Suppressor macrophage (primary cell): Measurements from ENCODE around the gene SLC9A1.
"Not testable (repeated sequence)": the region's sequence is repeated elsewhere in the genome, so short reads cannot be mapped to it uniquely, and the experiment has no call there.

Source experiments
- DNase-seq, 4 experiments: peaks; one replicate each; pipeline ENCODE4 v3.0.0-alpha.2; 2020 to 2022

The SLC9A1 gene

DNA sequence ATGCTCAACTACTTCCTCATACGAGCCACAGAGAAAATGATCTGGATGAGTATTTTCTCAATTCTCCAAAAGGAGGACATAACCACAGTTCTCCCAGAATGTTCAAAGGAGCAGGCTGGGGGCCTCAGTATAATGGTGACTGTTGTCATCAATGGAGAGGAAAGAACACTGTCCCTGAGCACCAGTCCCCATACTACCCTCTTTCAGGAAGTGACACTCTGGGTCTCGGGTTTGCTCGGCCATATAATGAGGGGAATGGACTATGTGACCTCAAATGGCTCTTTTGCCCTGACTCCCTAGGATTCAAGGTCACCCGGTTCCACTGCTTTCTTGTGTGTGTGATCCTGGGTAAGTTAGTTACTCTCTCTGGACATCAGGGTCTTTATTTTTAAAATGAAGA is 22.8 kb downstream of the SLC9A1 start:
- DNase-seq = peak; percentile 28 to 47 (median 46)

DNA sequence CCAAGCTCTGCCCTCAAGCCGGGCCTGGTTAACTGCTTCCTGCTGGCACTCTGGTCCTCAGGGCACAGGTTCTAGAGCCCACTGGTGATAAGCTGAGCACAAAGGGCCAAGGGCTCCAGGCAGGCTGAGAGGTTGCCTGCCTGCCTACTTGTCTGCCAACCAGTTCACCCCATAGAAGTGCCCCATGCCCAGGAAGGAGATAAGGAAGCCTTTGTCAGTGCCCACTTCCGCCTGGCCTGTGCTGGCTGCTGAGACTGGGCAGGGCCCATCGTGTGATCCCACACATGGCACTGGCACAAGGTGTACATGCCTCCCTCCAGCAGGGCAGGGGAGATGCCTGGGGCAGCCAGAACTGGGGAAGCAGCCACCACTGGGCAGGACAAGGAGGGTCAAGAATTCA is 24.1 kb downstream of the SLC9A1 start:
- no peak for DNase-seq

DNA sequence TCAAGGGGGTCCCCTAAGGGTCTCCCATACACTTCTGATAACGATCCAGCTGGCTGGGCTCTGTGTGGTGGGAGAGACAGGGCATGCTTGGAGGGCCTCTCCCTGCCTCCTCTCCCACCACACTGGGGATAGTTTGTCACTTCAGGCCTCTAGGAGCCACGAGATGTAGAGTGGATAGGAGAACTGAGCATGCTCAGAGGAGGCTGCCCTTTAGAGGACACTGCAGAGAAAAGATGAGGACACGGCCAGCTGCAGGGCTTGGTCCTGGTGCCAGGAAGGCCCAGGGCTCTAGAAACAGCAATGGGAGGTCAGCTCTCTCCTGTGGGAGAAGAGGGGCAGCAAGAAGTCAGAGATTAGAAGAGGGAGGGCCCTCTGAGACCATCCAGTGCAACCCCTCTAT is 25.7 kb downstream of the SLC9A1 start:
- DNase-seq = no peak

DNA sequence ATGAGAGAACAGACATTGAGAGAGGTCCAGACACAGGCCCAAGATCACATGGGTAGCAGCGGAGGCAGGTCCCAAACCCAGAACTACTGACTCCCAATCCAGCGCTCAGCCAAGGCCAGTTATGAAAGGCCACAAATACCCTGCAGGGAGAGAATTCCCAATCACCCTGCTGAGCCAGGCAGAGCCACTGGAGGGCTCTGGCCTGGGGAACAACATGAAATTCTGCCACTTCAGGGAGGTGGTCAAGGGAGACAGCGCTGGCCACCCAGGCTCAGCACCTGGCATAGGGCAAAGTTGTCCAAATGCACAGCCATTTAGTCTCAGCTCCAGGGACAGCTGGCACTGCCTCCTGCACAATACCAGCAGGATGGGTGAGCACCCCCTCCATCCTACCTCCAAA is 27.5 kb downstream of the SLC9A1 start:
- no peak for DNase-seq

DNA sequence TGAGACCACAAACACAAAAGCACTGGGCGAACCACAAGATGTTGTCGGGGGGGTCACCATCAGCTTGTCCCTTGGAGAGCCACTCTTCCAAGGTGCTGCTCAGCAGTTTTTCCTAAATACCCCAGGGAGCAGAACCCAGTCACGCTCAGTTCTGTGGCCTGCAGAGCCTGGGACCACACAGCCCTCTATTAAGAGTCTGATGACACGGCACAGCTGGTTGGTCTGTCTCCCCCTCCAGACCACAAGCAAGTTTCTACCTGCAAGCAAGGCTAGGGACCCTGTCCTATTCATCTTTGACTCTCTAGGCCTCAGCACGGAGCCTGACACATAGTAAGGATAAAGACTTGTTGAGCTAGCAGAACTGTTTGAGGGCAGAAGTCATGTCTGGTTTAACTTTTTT is 28.5 kb downstream of the SLC9A1 start:
- no peak for DNase-seq

DNA sequence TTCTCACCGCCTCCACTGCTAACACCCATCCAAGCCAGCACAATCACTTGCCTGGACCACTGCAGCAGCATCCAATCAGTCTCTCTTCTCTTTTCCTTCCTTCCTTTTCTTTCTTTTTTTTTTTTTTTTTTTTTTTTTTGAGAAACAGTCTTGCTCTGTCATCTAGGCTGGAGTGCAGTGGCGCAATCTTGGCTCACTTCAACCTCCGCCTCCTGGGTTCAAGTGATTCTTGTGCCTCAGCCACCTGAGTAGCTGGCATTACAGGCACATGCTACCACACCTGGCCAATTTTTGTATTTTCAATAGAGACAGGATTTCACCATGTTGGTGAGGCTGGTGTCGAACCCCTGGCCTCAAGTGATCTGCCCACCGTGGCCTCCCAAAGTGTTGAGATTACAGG is 29.8 kb downstream of the SLC9A1 start:
- DNase-seq = not testable (repeated sequence)

DNA sequence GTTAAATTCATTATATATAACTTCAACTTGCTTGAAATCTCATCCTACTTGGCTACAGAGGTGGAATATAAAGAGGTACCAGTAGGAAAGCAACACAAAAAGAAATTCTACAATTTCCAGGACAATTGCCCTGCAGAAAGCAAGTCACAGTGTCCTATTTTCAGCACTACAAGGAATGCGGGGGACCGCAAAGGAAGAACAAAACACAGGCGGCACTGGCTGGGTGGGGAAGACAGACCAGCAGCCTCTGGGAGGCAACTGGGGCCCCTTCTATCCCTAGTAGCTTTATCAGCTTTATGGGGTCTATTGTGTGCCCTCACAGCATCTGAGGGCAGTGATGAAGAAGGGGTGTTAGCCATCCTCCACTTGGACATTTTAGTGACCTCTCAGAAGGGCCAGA is 30.5 kb downstream of the SLC9A1 start:
- DNase-seq = no peak

DNA sequence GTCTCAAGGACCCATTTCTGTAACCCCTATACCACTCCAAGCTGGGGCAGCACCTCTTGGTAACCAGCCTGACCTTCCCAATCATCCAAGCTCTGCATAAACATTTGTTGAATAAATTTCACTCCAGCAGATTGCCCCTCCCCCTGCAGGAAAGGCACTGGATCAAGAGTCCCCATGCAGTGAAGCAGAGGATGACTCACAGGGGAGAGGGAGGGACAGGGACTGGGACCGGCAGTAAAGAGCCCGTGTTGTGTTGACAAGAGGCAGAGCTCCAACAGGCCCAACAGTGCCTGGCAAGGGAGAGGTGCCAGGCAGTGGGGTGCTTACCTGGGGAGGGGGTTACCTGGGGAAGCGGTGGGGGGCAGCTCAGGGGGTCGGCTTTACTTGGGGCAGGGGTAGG is 32.3 kb downstream of the SLC9A1 start:
- DNase-seq = peak; percentile 43 to 70 (median 64)

DNA sequence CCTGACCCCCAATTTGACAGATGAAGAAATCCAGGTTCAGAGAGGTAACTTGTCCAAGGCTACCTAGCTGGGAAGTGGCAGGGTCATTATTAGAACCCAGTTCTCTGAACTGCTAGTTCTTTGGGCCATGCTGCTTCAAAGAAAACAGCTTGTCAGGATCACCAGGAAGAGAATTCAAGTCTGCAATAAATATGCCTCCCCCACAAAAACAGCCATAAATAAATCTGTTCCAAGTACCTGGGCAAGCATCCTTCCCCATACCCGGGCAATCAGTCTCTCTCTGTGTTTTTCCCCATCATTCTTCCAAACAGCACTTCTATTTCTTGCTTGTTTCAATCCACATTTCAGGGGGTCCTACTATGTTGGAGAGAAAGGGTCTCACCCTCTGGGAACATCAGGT is 34.1 kb downstream of the SLC9A1 start:
- no peak for DNase-seq

DNA sequence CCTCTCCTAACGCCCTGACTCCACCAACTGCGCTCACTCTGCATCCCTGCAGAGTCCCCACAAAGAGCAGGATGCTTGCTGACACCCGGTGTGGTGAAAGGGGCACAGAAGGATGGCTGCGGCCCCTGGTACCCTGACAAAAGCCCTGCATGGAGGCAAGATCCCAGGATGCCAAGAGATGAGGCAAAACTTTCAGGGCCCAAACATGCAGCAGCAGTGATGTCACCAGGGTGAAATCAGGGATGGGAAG is 36.6 kb downstream of the SLC9A1 start:
- no peak for DNase-seq

DNA sequence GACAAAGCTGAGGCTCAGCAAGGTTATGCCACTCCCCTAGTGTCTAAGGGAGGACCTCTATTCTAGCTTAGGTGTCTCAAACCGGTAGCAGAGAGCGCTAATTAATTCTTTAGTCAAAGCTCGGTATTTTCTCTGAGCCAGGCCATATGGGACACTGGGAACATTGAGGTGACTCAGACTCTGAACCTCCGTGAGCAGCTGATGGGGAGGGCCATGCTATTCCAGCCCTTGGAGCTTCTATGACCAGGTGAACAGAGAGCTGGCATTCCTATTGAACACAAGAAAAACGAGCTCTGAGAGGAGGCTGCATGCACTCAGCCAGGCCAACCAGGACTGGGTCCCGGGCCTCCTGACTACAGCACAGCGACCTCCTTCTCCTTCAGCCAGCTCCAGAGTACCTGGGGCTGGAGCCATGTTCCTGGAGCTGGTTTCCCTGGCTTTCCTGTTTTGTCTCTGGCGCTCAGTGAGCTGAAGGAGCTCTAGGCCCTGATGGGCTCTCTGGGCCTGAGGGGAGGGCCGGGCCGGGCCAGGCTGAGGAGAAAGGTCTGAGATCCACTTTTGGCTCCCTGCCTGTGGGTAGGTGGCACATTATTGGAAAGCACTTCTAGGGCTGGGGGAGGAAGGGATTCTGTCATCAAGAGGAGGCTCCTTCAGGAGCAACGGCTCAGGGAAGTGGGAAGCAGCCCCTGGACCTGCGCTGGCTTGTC is 37.0 kb downstream of the SLC9A1 start:
- DNase-seq = no peak

DNA sequence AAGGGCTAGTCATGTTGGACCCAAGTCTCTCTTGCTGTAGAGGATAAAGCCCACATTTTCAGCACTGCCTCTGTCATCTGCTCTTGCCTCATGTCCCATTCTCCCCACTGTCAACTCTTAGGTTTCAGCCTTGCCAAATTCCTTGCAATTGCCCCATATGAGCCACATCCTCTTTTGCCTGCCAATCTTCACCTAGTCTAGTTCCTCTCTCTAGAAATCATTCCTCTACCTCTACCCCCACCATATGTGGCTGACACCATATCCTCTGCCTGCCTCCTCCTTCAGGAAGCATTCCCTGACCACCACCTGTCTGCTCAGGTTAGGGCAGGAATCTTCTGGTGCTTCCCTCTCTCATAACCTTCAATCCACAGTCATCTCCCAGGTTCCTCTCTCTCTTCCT is 38.2 kb downstream of the SLC9A1 start:
- peak; percentile 84 to 94 (median 90) for DNase-seq

DNA sequence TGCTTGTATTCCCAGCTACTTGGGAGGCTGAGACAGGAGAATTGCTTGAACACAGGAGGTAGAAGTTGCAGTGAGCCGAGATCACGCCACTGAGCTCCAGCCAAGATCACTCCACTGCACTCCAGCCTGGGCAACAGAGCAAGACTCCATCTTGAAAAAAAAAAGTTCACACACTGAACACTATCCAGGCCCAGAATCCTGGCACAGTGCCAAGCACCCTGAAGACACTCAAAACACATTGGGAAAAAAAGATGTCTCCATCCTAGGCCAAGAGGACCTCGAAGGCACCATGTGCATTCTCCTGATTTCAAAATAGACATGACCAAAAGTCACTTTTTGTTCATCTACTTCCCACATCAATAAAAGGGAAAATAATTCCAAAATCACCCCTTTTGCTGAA is 38.7 kb downstream of the SLC9A1 start:
- peak in 3 of 4 experiments; percentile 28 to 68 (median 63) for DNase-seq

DNA sequence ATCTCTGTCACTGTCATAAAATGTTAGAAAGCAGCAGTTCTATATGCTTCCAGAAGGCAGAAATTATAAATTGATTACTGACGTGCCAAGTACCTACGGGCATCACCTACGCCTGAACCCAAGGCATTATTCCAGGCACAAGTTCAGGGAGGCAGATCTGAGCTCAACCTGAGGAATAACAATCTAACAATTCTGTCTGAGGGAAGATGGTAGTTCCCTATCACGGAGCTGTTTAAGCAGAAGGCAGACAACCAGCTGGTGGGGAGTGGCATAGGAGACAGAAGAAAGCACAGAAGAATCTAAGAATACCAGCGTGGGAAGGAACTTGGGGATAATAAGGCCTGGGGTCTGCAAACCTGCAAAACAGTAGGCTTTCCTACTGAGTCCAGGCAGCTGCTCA is 40.4 kb downstream of the SLC9A1 start:
- DNase-seq = peak in 3 of 4 experiments; percentile 40 to 45 (median 44)

DNA sequence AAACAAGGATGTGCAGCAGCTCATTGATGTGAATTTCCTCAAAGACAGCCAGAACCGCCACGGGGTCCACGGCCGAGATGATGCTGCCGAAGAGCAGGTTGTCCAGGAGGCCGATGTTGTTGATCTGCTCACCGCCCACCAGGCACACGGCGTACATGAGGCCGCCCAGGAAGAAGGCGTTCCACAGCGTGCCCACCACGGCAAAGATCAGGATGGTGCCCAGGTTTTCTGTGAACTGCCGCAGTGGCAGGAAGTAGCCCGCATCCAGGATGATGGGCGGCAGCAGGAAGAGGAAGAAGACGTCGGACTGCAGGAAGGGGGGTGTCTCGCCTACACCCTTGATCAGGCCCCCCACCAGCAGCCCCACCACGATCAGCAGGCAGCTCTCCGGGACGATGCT is 41.1 kb downstream of the SLC9A1 start:
- no peak for DNase-seq

DNA sequence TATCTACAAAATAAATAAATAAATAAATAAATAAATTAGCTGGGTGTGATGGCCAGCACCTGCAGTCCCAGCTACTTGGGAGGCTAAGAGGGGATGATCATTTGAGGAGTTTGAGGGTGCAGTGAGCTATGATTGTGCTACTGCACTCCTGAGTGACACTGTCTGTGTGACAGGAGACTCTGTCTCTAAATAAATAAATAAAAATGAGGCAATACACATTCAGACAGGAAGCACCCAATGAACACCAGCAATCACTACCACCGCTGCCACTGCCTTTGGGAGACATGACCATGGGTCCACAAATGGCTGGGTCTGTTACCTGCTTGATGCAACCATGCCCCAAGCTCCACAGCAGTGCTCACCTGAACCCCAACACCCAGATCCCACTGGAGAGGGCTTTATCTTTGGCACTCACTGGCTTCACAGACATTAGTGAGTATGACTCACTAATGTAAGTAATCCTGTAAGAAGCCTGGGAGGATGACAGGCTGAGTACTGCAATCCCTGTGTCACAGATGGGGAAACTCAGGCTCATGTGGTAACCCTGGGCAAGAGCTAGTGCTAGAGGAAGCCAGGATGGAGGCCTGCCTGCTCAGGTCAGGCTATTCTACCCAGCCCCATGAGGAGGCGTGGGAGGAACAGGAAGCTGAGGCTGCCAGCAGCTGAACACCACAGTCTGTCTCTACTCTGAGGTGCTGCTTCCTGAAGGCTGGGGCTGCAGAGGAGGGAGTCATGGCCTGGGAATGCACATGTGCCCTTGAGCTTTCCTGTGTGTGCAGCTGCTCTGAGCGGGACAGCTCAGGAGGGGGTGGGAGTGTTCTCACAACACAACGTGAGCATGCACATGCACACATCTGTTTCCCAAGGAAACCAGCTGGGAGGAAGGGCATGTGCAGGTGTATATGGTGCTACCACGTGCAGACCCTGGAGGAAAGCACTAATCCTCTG is 43.0 kb downstream of the SLC9A1 start:
- DNase-seq = peak; percentile 96 to 100 (median 98)

DNA sequence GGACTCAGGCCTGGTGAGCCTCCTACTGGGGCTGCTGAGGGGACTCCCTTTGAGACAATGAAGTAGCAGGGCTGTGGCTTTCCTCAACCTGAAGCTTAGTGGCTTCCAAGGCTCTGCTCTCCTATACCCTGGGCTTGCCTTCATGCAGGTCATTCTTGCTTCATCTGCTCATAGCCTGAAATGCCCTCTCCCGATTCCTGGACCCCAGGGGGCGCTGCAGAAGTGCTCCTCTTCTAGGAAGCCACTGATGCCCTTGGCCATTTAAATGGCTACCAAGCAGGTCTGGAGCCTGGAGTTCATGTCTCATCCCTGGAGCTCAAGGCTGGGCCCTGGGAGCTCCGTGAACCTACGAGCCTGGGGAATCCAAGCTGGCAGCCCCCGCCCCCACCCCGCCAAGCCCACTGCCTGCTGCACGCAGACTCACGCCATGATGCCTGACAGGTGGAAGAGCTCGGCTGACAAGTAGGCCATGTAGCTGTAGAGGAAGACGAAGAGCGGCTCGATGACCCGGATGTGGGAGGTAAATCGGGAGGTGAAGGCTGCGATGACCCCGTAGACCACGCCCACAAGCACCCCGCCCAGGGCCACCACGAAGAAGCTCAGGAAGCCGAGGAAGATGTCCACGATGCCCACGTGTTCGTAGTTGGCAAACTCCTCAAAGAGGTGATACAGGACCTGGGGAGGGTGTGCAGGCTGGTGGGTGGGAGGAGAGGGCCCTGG is 45.7 kb downstream of the SLC9A1 start:
- peak; percentile 49 to 77 (median 52) for DNase-seq

DNA sequence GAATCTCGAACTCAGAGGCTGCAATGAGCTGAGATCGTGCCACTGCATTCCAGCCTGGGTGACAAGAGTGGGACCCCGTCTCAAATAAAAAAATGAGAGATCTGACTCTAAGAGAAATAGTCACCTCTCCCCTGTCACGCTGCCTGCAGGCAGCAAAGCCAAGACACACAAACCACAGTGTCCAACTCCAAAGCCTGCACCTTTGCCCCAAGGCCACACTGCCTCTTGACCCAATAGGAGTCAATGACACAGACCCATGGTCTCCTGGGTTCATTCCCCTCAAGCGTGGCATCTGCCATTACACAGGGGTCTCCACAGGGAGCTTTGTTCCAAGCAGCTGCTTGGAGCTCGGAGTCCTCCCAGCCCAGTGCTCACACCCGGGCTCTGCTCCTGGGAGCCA is 46.3 kb downstream of the SLC9A1 start:
- DNase-seq = no peak

DNA sequence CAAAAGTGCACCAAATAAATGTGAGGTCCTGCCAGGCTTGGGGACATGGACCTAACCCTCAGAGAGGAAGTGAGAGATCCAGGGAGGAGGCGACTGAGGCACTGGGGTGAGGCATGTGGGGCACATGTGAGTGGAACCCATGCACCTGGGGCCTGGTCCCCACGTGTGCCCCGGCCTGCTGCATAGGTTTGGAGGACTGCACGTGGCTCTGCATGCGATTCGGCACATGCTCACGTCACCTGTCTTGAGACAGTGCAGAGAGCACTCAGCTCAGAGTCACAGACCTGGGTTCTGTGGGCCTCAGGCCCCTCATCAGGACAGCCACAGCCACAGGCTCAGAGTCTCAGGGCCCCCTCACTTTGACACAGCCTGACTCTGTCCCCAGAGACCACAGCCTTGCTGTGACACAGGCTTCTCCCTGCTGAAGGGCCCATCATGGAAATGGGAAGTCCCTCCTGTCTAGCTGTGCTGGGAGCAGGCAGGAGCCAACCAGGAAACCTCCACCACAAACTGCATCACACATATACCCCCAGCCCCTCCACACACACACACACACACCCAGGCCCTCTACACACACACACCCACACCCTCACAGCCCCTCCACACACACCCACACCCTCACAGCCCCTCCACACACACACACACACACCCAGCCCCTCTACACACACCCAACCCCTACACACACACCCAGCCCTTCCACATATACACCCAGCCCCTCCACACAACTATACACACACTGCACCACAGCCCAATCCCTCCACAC is 48.2 kb downstream of the SLC9A1 start:
- DNase-seq = peak; percentile 35 to 68 (median 66)

DNA sequence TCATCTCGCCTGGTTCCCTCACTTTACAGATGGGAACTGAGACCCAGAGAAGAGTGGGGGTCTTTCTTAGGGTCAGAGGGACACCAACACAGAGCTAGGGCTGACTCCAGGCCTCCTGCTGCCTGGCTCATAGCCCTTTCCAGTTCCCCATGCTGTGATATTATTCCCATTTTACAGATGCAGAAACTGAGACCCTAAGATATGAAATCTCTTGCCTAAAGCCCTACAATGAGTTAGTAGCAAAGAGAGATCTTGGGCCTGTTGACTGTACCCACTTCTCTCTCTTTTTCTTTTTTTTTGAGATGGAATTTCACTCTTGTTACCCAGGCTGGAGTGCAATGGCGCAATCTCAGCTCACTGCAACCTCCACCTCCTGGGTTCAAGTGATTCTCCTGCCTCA is 49.9 kb downstream of the SLC9A1 start:
- no peak for DNase-seq

DNA sequence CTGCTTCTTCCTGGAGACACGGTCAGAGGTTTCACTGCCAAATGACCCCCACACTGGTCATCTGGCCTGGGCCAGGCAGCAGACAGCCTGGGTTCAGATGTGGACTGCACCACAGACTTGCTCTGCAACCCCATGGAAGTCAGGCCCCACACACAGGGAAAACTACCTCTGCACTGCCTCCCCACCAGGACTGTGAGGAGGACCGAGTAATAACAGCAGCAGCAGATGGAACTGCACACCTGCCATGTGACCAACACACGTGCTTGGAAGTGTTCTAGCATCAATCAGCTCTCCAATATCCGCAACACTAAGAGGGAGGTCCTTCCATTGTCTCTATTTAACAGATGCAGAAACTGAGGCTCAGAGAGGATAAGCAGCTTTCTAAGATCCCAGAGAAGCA is 51.4 kb downstream of the SLC9A1 start:
- no peak for DNase-seq

DNA sequence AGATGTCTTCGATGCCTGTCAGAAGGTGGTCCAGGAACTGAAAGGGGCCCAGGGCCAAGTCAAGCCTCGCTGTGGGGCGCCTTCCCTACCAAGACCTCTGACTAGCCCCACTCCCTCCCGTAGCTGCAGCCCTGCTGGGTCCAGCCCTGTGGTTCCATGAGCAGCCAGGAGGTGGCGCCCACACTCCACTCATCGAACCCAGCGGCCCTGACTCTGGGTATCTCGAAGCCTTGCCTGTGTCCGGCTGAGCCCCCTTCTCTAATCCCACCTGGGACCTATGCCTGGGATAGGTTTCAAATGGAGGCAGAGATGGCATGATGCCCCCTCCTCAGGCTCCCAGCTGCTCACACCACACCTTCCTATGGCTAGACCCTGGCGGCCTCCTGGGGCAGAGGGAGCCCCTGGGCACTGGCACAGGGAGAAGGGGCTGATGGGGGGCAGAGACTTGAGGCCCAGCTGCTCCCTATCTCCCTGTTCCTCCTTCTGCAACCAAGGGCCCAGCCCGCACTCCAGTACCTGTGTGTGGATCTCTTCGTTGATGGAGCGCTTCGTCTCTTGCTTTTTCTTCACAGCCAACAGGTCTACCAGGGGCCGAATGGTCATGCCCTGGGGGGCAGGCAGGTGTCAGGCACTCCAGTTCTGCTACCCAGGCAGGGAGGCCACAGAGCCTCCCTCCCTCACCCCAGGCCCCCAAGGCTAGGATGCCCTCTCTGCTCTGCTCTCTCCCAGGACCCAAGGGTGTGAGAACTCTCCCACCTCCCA is 52.0 kb downstream of the SLC9A1 start:
- DNase-seq = peak; percentile 69 to 87 (median 80)
